A549 (cell line): ENCODE measurements around the gene ABCB6.

Experiments
- CEBPB ChIP-seq, 2 experiments: fragments of >200 bp in 1 of 2; sonication (Bioruptor Twin) in 1 of 2; formaldehyde crosslinking in 1 of 2; IDR thresholded peaks; 2 replicates each; pipeline ENCODE4 v1.6.1; 2012 to 2016
- CTCF ChIP-seq: fragments of >200 bp; sonication (Bioruptor Twin); formaldehyde crosslinking; IDR thresholded peaks from 3 replicates; pipeline ENCODE4 v1.5.1; 2016
- EHMT2 ChIP-seq: fragments of 200-600 bp; sonication (generic); IDR thresholded peaks from 2 replicates; pipeline ENCODE4 v1.6.1; 2016; ENCODE audit warnings: antibody characterized with exemption, low read depth, mild to moderate bottlenecking, moderate library complexity
- KDM1A ChIP-seq: fragments of 200-600 bp; sonication (generic); IDR thresholded peaks from 2 replicates; pipeline ENCODE4 v1.6.1; 2016; ENCODE audit warnings: low read depth, mild to moderate bottlenecking
- MAFK ChIP-seq: fragments of 450-650 bp; IDR thresholded peaks from 2 replicates; pipeline ENCODE4 v1.6.1; 2014; ENCODE audit not compliant: partially characterized antibody
- PHF8 ChIP-seq: fragments of 200-600 bp; sonication (generic); IDR thresholded peaks from 2 replicates; pipeline ENCODE4 v1.6.1; 2016; ENCODE audit warnings: low read depth, mild to moderate bottlenecking, antibody characterized with exemption, moderate library complexity, borderline replicate concordance
- POLR2A ChIP-seq: IDR thresholded peaks from 2 replicates; pipeline ENCODE4 v1.6.1; 2012; ENCODE audit warnings: mild to moderate bottlenecking, low read length
- RAD21 ChIP-seq, 2 experiments: fragments of >200 bp in 1 of 2; sonication (Bioruptor Twin) in 1 of 2; formaldehyde crosslinking in 1 of 2; IDR thresholded peaks in 1 of 2; conservative IDR thresholded peaks in 1 of 2; 2 replicates in 1 of 2; 3 replicates in 1 of 2; pipeline ENCODE4 v1.6.1; 2012 to 2018; ENCODE audit warnings: inconsistent platforms in 1 of 2

GRCh38 chr2:219245899-219246230, 27.1 kb upstream of the ABCB6 start:
- TF ChIP-seq CTCF (no peak), POLR2A (no peak), RAD21 (conservative IDR thresholded peaks at IDR 0.05 in 1 of 2, IDR thresholded peaks at IDR 0.05 in 1 of 2) (no peak), MAFK (no peak), PHF8 (no peak), CEBPB (IDR thresholded peaks at IDR 0.05) (no peak), KDM1A (no peak), EHMT2 (no peak)
